ENCODE data around the gene C6orf136.
A peak's percentile ranks its signal among the peaks of the same experiment; 100 is the strongest.

Gene C6orf136, protein sequence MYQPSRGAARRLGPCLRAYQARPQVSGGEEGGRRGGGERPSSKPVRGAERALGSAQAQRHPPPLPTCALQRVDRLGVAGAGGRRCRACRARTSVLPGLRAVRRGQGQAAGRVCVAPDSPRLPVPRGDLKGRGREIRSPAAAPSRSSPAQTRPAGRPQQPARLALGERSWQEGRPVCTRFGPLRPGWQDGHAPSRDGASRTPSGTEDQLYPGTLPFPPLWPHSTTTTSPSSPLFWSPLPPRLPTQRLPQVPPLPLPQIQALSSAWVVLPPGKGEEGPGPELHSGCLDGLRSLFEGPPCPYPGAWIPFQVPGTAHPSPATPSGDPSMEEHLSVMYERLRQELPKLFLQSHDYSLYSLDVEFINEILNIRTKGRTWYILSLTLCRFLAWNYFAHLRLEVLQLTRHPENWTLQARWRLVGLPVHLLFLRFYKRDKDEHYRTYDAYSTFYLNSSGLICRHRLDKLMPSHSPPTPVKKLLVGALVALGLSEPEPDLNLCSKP

DNA sequence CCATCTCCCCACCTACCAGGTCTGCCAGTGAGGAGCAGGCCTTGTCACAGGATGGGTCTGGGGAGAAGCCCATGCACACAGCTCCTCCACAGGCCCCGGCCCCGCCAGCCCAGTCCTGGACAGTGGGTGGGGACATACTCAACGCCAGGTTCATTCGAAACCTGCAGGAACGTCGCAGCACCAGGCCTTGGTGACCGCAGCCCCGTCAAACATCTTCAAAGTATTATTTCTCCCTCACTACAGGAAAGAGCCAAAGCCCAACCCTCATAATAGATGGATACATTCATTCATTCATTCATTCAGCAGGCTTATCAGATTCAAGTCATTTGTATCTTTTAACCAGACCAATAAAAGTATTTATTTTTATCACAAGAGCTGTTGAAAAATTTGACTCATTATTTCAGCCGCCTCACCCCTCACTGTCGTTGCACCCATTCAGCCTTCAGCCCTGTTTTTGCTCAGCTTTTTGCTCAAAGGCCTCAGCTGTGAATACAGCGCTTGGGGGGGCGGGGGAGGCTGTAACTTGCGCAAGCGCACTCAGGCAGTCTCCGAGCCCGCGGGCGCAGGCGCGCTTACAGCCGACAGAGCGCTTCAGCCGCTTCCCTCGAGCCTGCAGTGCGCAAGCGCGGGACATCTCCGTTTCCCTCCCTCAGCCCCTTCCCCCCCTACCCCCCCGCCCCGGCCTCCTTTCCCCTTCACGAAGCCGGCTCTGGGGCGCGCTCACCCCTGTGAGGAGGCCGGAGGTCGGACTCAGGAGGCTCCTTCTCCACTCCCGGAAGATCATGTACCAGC lies at the start of gene C6orf136:
Gene C6orf136, plus strand, starts transcription at position 684 of the 792 bp plus-strand sequence. Its CDS starts 99 bp downstream, at position 783.
- peak; percentile 89 for DNase-seq (ENCODE audit: low spot score)

DNA sequence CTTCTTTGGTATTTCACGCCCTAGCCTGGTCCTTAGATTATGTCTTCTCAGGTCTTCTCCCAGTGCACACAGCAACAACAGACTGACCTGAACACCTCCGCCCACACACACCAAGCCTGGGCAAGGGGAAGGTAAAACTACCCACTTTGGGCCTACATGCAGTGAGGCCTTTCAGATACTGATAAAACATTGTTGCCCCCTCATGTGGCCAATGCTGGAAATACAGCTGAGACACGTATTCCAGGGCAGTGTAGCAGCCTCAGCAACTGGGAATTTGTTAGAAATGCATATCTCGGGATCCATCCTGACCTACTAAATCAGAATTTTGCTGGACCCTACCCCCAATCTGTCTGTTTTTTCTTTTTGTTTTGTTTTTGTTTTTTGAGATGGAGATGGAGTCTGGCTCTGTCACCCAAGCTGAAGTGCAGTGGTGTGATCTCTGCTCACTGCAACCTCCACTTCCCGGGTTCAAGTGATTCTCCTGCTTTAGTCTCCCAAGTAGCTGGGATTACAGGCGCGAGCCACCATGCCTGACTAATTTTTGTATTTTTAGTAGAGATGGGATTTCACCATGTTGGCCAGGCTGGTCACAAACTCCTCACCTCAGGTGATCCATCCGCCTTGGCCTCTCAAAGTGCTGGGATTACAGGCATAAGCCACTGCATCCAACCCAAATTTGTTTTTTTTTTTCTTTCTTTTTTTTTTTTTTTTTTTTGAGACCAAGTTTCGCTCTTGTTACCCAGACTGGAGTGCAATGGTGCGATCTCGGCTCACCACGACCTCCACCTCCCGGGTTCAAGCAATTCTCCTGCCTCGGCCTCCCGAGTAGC lies 49.4 kb upstream of the C6orf136 start:
- peak; percentile 68 for DNase-seq (ENCODE audit: low spot score)

DNA sequence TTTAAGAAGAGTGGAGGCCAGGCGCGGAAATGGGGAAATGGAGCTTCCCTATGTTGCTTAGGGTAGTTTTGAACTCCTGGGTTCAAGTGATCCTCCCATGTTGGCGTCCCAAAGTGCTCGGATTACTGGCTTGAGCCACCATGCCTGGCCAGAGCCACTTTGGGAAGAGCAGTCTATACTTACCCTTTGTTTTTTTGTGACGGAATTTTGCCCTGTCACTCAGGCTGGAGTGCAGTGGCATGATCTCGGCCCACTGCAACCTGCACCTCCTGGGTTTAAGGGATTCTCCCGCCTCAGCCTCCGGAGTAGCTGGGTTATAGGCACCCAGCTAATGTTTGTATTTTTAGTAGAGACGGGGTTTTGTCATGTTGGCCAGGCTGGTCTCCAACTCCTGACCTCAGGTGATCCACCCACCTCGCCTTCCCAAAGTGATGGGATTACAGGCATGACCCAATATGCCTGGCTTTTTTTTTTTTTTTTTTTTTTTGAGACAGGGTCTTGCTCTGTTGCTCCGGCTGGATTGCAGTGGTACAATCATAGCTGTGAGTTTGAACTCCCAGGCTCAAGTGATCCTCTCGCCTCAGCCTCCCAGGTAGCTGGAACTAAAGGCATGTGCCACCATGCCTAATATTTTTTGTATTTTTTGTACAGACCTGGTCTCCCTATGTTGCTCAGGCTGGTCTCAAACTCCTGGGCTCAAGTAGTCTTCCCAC lies 47.9 kb upstream of the C6orf136 start:
- no peak for DNase-seq (ENCODE audit: low spot score)

DNA sequence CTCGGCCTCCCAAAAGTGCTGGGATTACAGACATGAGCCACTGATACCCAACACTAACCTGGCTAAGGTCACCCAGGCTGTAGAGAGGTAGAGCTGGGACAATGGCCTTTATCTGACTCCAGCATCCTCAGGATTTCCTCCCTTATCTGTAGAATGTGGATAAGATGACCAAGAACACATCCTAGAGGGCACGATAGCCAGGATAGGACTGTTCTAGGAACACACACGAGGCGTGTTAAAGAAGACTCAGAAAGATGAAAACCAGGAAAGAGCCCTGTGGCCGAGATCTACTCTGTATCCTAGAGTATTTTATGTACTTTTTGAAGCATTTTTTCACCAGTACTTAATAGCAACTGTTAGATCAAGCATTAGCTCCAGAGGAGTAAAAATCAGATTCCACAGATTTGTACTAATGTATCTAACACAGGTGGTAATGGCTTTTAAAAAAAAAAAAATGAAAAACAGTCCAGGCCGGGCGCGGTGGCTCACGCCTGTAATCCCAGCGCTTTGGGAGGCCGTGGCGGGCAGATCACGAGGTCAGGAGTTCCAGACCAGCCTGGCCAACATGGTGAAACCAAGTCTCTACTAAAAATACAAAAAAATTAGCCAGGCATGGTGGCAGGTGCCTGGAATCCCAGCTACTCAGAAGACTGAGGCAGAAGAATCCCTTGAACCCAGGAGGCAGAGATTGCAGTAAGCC lies 47.2 kb upstream of the C6orf136 start:
- DNase-seq (ENCODE audit: low spot score), result no peak

DNA sequence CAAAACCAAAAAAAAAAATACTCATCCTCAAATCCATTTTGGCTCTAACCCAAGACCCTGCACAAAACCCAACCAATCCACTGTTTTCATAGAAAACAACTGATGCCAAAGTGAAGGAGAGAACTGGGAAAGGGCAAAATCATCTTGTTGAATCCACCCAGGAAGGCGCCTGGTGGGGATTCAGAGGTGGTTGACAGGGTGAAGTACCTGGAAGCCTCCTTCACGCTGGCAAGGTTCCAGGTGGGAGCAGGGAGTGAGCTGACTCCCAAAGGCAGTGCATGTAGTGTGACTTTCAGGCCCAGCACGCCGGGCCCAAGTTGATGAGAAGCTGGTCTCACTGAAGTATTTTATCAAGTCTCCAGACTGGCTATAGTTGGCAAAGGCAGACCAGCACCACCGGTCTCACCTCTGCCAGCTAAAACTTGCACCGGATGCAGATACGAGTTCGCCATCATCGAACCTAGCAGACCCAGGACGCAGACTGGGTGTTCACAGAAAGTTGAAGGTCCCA lies 46.4 kb upstream of the C6orf136 start:
- no peak for DNase-seq (ENCODE audit: low spot score)

DNA sequence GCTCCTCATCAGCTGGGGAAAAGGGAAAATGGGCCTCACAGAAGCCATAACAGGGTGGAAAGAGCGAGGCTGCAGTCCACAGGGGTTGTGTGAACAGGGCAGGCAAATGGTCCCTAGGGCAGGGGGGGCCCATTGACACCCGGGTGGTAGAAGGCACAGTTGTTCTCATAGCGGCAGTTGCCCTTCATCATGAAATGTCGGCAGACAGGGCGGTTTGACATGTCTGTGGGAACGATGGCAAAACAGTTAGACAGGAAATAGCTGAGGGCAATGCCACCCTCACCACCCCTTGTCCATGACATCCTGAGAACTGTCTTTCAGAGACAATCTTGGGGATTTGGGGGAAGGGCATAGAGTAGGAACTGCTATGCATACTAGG lies 45.5 kb upstream of the C6orf136 start:
- DNase-seq (ENCODE audit: low spot score), result no peak

DNA sequence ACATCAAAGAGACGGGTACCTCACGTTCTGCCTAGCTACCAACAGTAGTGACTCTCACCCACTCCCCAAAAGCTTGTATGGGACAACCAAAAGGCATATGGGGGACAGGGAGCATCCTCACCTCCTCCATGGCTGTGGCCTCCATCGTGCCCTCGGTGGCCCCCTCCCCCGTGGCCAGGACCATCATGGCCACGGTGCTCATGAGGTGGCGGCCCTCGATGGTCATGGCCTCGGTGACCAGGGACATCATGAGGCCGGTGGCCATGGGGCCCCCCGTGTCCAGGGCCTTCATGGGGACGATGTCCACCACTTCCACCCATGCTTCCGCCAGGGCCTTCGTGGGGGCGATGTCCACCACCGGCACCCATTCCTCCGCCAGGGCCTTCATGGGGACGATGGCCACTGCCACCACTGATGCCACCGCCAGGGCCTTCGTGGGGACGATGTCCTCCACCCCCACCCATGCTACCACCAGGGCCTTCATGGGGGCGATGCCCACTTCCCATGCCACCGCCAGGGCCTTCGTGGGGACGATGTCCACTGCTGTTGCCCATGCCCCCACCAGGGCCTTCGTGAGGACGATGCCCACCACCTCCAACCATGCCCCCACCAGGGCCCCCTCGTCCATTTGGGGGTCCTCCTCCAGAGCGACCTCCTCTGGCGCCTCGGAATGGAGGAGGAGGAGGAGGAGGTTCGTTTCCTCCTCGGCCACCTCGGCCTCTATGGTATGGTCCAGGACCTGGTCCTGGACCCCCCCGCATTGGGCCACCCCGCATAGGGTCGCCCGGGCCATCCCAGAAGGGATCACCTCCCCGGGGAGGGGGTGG lies 44.9 kb upstream of the C6orf136 start:
- no peak for DNase-seq (ENCODE audit: low spot score)

DNA sequence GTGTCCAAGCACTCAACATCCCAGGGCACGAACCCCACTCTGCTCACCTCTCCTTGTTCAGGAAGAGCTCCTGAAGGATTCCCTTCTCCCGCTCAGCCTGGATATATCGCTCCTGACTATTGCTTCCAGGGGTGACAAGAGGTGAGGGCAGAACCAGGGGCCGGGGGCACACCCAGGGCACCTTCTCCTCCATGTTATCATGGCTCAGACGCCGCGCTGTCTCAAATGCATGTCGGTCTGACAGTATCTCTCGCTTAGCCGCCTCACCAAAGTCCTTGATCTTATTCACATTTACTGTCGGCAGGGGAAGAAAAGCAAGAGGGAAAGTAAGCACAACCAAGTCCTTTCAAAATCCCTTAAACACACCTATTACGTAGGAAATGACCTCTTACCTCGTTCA lies 43.0 kb upstream of the C6orf136 start:
- DNase-seq (ENCODE audit: low spot score), result no peak

DNA sequence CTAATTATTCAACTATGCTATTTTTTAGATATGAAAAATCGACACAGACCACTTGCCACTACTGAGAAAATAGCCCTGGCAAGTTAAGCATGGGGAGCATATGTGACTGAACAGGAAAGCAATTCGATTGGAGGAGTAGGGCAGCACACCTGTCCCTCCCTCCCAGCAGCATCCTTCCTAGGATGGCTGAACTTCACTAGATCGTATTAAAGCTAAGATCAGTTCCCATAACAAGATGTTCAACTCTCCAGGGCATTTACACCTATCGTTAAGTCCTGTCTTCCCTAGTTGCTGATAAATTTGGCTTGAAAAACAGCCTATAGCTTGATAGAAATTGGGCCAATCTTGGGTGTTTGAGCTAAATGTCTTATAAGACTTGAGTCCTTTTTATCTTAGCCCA lies 36.9 kb upstream of the C6orf136 start:
- no peak for DNase-seq (ENCODE audit: low spot score)

DNA sequence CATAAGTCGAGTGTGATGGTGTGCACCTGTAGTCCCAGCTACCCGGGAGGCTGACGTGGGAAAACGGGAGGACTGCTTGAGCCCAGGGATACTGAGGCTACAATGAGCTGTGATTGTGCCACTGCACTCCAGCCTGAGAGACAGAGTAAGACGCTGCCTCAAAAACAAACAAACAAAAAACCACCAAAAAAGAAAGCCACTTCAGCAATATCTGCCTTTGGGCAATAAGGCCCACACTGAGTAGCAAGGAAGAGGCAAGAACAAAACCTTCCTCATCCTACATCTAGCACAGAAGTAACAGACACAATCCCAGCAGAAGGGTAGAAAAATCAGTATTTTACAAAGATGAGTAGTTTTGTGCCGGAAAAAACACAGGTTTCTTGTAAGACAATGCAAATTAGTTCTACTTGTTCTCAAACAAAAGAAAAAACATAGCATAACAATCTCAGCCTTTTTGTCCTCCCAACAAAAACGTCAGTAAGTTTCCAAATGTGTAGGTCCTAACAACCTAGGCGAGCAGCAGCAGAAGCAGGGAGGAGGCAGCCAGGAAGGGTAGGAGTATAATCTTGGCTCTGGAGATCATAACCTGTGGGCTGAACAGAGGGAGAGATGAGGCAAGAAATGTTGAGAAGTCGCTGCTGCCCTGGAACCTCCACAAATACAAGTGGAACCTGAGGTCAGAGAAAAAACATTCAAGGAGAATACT lies 35.6 kb upstream of the C6orf136 start:
- no peak for DNase-seq (ENCODE audit: low spot score)

DNA sequence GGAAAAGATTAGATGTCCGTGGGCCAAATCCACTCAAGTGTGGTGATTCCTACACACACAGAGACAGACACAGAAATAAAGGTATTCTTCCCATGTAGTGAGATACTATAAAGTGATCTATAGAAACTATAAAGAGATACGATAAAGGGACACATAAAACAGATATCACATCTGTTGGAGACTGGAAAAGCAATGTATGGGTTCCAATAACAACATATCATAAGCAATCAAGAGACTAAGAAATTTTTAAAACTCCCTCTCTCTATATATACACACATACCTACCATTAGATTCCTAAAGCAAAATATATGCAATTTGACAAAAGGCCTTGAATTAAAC lies 35.1 kb upstream of the C6orf136 start:
- no peak for DNase-seq (ENCODE audit: low spot score)

DNA sequence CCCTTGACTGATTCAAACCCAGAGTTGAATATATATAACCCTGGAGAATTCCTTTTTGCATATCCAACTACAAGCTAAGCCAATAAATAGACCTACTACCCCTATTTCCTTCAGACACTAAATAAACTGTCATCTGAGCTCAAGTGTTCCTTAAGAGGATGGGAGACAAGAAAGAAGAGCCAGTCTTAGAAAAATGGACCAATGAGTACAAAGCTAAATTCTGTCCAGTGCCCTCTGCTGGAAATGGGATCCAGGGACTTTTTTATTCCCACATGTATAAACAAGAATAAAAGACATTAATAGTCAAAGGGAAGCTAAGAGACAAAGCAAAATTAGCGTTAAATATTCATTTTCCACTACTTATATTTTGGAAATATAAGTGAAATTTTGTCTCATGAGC lies 34.7 kb upstream of the C6orf136 start:
- no peak for DNase-seq (ENCODE audit: low spot score)

DNA sequence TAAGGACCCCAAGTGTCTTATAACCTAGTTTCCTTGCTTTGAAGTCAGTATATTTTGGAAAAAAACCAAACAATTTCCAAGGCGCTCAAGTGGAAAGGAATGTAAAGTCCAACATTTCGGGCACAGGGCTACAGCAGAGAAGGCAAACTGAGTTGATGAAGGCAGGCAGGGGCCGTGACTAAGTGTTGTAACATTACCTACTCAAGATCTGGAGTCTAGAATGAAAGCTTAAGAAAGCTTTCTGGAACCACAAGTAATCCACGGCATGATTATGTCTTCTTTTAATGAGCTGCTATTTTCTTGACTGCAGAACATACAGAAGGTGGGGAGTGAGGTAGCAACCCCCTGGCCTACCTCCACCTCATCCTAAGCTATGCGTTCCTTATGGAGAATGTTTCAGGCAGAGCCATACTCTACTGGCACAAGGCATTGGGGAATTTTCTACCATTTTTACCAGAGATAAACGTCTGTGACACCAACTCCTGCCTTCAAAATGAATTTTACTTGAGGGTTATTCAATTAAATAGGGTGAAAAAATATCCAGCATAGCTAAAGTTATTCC lies 34.2 kb upstream of the C6orf136 start:
- no peak for DNase-seq (ENCODE audit: low spot score)

DNA sequence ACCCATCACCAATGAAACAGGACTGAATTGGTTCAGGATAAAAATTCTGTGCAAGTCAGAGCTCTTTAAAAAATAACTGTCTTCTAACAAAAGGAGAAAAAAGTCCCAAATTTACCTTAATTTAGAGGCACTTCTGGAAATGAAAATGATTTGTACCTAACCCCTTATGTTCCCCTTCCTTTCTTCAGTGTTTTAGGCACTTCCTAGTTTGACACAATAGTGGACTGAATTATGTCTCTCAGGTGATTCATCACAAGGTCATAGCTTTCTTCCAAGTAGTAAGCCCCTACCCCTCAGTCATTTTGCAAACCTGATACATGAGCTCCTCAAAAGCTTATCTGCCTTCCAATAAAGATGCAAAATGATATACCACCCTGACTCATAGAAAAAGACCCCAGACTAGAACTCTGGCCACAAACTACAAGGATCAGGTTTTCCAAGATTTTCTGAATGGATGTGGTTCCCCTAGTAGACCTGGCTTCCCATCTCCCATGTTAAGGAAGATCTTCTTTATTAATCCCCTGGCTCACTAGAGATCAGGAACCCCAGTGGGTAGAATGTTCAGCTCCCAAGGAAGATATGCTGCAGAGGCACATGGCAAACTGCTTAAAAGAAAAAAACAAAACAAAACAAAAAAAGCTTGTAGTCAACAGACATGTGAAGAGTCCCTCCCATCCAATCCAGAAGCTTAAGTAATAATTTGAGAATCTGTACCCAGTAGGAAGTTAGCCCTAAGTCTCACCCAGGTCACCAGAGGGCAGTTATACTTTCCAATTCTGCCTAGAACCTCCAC lies 33.5 kb upstream of the C6orf136 start:
- no peak for DNase-seq (ENCODE audit: low spot score)

DNA sequence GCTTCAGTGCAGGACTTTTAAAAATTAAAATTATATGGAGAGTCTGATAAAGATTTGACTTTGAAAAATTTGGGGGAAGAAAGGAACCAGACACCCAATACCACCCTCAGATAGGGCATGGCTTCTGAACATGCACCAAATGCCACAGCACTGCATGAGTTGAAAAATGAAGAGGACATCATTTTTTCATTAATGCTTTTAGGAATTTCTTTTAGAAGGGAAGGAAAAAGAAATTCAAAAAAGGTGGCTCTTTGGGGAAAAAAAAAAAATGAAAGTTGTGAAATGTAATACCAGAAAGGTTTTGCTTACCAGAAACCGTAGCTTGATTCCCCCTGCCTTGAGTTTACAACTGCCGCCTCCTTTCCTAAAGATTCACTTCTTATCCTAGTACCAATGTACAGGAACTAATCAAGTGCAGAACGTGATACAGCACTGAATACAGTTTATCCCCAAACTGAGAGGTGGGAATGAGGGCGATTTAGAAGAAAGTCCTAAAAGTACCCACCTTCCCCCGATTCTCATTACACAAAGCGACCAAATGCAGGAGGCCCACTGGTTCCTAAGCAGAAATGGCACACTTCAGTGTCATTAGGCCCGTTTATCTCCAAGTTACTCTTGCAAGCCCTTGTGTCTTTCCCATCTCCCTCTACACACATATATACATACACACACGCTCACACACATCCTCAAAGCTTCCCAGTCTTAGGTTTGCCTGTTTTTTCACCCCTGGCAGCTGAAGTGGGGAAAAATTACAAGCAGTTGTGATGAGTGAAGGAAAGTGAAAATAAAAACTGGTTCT lies 32.7 kb upstream of the C6orf136 start:
- no peak for DNase-seq (ENCODE audit: low spot score)

DNA sequence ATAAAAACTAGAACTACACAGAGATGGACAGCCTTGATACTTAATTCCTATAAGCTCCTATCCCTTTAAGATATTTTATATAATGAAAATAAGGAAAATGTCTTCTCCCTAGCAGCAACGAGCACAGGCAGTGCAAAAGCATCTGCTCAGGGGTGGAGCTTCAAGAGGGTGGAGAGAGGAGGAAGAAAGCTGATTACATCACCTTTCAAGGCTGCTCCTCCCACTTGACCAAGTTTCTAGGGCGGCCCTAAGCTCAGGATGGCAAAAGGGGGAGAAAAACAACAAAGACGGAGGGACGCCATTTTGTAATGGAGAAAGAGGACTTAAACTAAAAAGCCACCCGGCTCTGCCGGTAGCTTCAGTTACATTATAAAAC lies 32.1 kb upstream of the C6orf136 start:
- peak; percentile 41 for DNase-seq (ENCODE audit: low spot score)

DNA sequence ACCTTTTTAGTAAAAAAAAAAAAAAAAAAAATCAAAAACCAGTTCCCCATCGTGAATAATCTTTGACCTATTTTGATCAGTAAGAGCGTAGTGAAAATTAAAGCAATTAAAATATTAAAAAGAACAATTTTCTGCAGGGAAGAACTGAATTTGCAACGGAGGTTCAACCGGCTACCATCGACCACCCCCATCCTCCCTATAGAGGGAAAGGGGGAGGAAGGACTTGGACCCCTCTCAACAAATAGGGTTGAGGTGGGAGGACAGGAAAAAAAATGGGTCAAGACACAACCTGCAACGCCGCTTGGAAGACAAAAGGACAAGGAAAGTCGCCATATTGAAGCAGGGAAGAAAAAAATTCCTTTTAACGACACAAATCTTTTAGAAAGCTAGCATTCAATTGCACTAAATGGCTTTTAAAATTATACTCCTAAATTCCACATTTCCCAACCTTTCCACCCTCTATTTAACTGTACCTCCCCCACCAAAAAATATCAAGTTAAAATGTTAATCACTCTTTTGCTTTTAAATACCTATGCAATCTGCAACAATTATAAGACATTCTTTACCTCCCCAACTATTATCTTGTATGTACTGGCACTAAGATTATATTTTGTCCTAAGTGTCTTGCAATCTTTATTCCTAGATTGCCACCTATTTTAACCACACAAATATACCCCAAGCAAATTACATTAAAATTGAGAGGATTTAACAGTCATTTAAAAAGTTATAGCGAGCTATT lies 31.5 kb upstream of the C6orf136 start:
- DNase-seq (ENCODE audit: low spot score), result no peak

Data from HuH-7 (cell line).